NCI-H526 treated with DMSO at 0.1 percent for 48 hours (cell line): ENCODE results near the gene TEC.
"Not testable (repeated sequence)": the region's sequence is repeated elsewhere in the genome, so short reads cannot be mapped to it uniquely, and the experiment has no call there.

ENCODE experiments used
- DNase-seq: peaks from one replicate; lab custom pipeline; 2025; lab: John Stamatoyannopoulos, UW

The TEC gene

GRCh38 chr4:48195853-48196252 lies 73.8 kb downstream of the TEC start:
- DNase-seq: no peak

DNA sequence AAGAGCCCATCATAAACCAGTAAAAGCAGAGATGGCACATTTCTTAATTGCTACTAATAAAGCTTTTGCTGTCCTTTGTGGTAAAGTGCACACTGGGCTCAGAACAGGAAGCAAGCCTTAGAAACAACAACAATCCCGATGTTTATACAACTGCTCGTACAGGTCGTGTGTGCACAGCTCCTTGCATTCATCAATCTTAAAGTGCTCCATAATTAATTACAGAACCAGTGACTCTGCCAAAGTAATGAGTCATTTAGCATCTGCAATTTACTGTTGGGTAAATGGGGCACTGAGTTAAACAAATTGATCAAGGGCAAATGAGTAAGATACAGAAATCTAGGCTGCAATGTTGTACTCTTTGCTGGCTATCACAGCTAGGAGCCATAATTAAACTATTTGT lies 74.3 kb downstream of the TEC start:
- DNase-seq: no peak

- no peak for DNase-seq
These were observed 74.7 kb downstream of the TEC start for GRCh38 chr4:48194971-48195370.

DNA sequence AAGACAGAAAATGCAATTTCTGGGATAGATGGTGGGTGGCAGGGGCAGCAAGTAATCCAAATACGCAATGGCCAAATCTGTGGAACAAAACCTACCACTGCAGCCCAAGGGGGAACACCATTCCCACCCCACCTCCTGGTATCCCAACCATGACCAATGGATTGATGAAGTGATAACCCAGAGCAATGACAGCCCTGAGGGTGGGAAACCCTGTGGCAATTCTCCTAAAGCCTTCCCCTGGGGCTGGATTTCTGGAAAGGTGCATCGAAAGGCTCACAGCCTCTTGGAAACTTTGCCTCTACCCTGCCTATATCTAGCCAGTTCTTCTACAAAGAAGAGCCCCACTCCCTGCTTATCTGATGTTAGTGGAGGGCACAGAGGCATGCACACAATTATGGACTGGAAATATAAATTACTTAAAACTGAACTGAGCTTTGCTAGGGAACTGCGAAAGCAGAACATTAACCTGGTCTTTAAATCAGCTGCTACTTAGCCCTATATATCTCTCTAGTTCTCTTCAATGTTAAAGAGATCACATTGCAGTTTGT lies 75.6 kb downstream of the TEC start:
- DNase-seq: no peak

GRCh38 chr4:48193096-48193836 lies 76.4 kb downstream of the TEC start:
- no peak for DNase-seq

DNA sequence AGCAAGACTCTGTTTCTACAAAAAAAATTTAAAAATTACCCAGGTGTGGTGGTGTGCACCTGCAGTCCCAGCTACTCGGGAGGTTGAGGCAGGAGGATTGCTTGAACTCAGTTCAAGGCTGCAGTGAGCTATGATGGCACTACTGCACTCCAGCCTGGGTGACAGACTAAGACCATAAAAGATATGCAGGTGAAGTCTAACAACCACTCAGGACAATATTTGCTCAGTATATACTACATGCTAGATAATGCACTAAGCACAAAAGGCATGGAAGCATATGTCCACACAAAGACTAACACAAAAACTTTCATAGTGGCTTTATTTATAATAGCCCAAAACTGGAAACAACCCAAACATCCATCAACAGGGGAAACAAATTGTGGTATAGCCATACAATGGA lies 77.9 kb downstream of the TEC start:
- no peak for DNase-seq

DNA sequence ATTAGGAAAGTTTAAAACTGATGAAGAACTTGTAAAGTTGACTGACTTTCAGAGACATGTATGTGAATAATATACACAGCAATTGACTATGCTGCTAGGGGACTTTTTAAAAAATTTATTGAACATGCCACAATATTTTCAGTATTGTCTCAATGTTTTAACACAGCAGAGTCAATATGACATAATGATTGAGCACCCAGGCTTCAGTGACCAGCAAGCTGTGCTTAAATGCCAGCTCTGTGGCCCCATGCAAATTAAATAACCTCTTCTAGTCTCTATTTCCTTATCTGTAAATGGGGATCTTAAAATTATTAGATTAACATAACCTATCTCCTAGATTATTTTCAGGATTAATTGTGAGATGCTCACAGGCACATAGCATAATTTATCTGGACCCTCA lies 78.8 kb downstream of the TEC start:
- no peak for DNase-seq

GRCh38 chr4:48189731-48190130 lies 79.9 kb downstream of the TEC start:
- DNase-seq: no peak

DNA sequence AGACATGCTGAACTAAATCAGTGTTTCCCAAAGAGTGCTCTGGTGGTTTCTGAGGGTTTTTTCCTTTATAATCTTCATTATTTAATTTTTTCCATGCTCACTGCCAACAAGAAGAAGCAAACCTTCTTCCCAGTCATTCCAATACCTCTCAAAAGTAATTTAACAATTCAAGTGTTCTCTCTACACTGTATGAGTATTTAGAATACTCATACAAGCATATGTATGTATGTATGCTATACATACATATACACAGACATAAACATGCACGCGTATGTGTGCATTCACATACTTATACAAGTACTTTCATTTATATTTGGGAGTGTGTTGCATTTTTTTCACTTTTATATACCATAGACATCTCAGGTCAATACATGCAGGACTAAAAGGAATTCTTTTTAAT lies 81.2 kb downstream of the TEC start:
- no peak for DNase-seq

DNA sequence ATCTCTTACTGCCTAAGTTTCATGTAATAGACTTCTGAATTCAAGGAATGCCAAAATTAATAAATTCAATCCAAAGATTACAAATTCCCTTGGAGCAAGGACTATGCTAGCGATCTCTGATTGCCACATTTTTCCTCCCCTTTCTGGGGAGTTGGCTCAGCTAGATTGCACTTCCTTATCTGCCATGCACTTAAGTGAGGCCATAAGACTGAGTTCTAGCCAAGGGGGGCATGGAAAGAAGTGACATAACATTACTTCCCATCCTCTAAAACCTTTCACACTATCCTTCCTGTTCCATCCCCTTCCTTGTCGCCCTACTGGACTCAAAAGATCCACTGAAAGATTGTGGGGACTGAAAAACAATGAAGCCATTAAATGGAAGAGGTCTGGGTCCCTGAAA lies 81.8 kb downstream of the TEC start:
- DNase-seq: no peak

- not testable (repeated sequence) for DNase-seq
These were observed 82.6 kb downstream of the TEC start for GRCh38 chr4:48187066-48187465.

- not testable (repeated sequence) for DNase-seq
These were observed 83.2 kb downstream of the TEC start for GRCh38 chr4:48186394-48186793.

DNA sequence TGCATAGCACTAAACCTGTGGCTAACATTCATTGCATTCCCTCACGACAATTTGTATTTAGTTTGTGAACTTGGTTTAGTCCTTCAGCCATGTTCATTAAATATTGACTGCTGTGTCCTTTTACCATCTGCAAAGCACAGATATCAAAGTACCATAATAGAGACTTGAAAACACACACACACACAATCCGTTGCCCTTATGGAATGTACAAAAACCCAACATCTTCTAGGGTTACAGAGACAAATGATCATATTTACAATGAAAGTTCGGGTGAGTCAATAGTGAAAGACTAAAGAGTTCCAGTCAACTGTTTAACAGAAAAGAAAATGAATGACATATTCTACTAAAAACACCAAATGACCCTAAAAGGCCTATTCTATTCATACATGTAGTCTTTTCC lies 84.8 kb downstream of the TEC start:
- DNase-seq: no peak

GRCh38 chr4:48180234-48180633 lies 89.4 kb downstream of the TEC start:
- DNase-seq: no peak

GRCh38 chr4:48178931-48179330 lies 90.7 kb downstream of the TEC start:
- DNase-seq: no peak

DNA sequence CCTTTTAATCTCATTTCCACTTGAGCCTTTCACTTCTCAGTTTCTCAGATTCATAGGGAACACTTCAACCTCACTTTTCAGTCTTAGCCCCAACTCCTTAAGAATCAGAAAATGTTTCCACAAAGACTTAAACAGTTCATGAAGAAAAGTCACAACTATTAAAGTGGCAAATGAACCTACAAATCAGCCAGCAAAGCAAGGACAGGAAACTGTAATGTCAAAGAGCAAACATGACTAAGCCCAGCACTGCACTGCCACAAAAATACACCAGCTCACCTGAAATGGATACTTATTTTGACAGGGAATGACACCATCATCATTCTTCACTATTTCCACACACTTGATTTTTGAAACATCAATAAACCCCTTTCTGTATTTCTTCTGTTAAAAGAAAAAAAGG lies 93.8 kb downstream of the TEC start:
- DNase-seq: no peak

DNA sequence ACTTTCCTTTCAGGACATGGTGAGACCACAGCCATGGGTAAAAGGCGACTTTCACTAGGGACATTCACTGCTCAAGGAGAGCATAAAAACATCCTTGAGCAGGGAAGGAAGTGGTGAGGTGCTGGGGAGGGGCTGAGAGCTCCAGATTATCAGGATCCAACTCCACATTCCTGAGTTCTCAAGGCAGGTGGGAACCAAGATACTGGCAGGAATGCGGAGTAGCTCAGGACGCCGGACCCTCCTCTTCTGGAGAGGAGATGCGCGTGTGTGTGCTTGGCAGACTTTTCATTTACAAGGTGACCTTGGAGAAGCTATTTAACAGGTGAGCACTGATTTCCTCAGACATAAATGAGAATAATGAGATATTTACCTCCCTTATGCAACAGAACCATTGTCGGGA lies 94.3 kb downstream of the TEC start:
- DNase-seq: no peak

- DNase-seq: no peak
These were observed 96.3 kb downstream of the TEC start for GRCh38 chr4:48173056-48173991.

- no peak for DNase-seq
These were observed 97.0 kb downstream of the TEC start for GRCh38 chr4:48172651-48173050.

DNA sequence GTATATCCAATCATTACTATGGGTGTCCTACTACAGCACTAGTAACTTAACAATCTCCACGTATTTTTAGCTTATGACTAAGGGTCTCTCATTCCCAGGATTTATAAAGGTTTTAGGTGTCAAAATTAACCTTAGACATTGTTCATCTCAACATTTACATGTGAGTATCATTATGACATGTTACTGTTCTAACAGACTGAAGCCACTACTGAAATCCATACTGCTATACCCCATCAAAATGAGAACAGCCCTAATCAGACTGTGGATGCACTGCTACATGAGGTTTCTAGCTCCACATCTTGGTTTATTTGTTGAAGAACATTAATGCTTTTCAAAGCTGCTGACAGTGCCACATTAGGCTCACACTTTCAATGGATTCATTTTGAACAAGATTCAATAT lies 100.0 kb downstream of the TEC start:
- DNase-seq: no peak

DNA sequence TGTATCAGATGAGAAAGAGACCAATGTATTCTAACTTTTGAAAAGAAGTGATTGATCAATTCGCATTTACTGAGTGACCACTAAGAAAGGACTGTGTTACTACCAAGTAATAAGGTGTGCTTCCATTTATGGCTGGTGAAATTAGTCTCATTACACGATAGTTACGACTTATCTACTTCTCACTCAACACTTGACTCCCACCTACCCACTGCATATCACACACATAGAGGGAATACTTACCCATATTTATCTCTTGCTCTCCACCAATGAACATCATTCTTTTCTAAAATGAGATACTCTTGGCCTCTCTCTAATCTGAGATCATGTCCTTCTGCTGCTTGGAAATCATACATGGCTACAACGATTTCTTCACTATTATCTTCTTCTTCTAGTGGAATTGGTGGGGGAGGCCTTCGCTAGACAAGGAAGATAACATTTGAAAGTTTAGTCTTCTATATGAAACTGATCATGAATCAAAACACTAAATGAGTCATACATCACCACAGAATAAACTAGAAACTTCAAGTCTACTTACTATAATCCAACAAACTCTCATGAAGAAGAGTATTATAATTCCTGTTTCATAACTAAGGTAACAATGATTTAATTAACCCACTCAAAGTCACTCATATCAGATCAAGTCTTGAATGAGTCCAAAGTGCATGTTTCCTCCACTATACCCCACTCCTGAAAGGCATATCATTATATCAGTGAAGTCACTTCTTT lies 101.9 kb downstream of the TEC start:
- no peak for DNase-seq

- not testable (repeated sequence) for DNase-seq
These were observed 105.1 kb downstream of the TEC start for GRCh38 chr4:48164561-48164960.
